ENCODE data around the gene DDX56. TPM values are rescaled to one million over a fixed set of nuclear protein-coding genes. Genes with fewer than 3 reads are reported as not detected.
"Not testable (repeated sequence)": the region's sequence is repeated elsewhere in the genome, so short reads cannot be mapped to it uniquely, and the experiment has no call there.

Gene DDX56
- total RNA-seq, 1 experiment from 2014 or later = 119 TPM

DNA sequence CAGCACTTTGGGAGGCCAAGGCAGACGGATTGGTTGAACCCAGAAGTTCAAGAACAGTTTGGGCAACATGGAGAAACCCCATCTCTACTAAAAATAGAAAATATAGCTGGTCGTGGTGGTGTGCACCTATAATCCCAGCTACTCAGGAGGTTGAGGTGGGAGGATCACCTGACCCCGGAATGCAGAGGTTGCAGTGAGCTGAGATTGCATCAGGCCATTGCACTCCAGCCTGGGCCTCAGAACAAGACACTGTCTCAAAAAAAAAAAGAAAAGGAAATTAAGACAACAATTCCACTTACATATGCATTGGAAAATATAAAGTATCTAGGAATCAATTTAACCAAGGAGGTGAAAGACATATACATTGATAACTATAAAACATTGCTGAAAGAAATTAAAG is 25.5 kb upstream of the DDX56 start:
- H3K9me2 ChIP-seq (replicated peaks; ENCODE audit: low read length) = no peaks in the 10 kb centered on the region
- H2AFZ ChIP-seq (ENCODE audit: low read length) = no peak overlapping the region
- H3F3A ChIP-seq (ENCODE audit: low read length, unreplicated experiment) = no peaks in the 10 kb centered on the region
- H3K79me2 ChIP-seq (ENCODE audit: low read length) = no peaks in the 10 kb centered on the region
- H3K4me1 ChIP-seq (ENCODE audit: insufficient read depth, low read length) = no peaks in the 10 kb centered on the region; the same call in 1 of the 2 replicates
- H3K4me2 ChIP-seq (ENCODE audit: low read length) = no peak overlapping the region
- H3K36me3 ChIP-seq (ENCODE audit: low read depth, low read length) = no peaks in the 10 kb centered on the region
- intact Hi-C loops (cut with micrococcal nuclease) = no loop called here
- H3K9me3 ChIP-seq (ENCODE audit: low read length) = no peaks in the 10 kb centered on the region
- CTCF ChIA-PET = no interaction called here
- DNase-seq = no peak
- TF ChIP-seq EZH2phosphoT487 (IDR thresholded peaks at IDR 0.05; ENCODE audit: borderline replicate concordance, low read length) (no peak), EZH2 (IDR thresholded peaks at IDR 0.05; ENCODE audit: low read length, unreplicated experiment) (no peak)
- TF ChIP-seq, protein P1, sequence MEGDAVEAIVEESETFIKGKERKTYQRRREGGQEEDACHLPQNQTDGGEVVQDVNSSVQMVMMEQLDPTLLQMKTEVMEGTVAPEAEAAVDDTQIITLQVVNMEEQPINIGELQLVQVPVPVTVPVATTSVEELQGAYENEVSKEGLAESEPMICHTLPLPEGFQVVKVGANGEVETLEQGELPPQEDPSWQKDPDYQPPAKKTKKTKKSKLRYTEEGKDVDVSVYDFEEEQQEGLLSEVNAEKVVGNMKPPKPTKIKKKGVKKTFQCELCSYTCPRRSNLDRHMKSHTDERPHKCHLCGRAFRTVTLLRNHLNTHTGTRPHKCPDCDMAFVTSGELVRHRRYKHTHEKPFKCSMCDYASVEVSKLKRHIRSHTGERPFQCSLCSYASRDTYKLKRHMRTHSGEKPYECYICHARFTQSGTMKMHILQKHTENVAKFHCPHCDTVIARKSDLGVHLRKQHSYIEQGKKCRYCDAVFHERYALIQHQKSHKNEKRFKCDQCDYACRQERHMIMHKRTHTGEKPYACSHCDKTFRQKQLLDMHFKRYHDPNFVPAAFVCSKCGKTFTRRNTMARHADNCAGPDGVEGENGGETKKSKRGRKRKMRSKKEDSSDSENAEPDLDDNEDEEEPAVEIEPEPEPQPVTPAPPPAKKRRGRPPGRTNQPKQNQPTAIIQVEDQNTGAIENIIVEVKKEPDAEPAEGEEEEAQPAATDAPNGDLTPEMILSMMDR (conservative IDR thresholded peaks at IDR 0.05; ENCODE audit: low read depth, low read length) = no peak
- POLR2A ChIA-PET (ENCODE audit: unreplicated experiment) = no interaction called here
- no peaks in the 10 kb centered on the region for H4K20me1 ChIP-seq (ENCODE audit: low read length)
- no peak overlapping the region for H3K27ac ChIP-seq (ENCODE audit: low read length)
- H3K4me3 ChIP-seq (ENCODE audit: low read length) = no peak overlapping the region
- no peak for ATAC-seq
- BruUV-seq (replicated peaks) = no TSS peak
- no peaks in the 10 kb centered on the region for H3K27me3 ChIP-seq (ENCODE audit: low read length)
- H3K9ac ChIP-seq (ENCODE audit: low read length) = no peak overlapping the region

DNA sequence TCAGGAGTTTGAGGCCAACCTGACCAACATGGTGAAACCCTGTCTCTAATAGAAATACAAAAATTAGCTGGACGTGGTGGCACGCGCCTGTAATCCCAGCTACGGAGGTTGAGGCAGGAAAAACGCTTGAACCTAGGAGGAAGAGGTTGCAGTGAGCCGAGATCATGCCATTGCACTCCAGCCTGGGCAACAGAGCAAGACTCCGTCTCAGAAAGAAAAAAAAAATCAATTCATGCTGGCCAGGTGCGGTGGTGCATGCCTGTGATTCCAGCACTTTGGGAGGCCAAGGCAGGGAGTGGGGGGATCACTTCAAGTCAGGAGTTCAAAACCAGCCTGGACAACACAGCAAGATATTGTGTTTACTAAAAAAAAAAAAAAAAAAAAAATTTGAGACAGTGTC is 23.5 kb upstream of the DDX56 start:
- POLR2A ChIA-PET (ENCODE audit: unreplicated experiment); H3F3A ChIP-seq (ENCODE audit: low read length, unreplicated experiment); H3K4me2 ChIP-seq (ENCODE audit: low read length); DNase-seq; H3K36me3 ChIP-seq (ENCODE audit: low read depth, low read length); H3K79me2 ChIP-seq (ENCODE audit: low read length); H3K9me3 ChIP-seq (ENCODE audit: low read length); H3K4me1 ChIP-seq (ENCODE audit: insufficient read depth, low read length); ATAC-seq; H4K20me1 ChIP-seq (ENCODE audit: low read length); H3K9me2 ChIP-seq (replicated peaks; ENCODE audit: low read length); H3K9ac ChIP-seq (ENCODE audit: low read length); BruUV-seq (replicated peaks); H3K27ac ChIP-seq (ENCODE audit: low read length); intact Hi-C loops (cut with micrococcal nuclease); H3K27me3 ChIP-seq (ENCODE audit: low read length); CTCF ChIA-PET; H2AFZ ChIP-seq (ENCODE audit: low read length); H3K4me3 ChIP-seq (ENCODE audit: low read length): not testable (repeated sequence)

DNA sequence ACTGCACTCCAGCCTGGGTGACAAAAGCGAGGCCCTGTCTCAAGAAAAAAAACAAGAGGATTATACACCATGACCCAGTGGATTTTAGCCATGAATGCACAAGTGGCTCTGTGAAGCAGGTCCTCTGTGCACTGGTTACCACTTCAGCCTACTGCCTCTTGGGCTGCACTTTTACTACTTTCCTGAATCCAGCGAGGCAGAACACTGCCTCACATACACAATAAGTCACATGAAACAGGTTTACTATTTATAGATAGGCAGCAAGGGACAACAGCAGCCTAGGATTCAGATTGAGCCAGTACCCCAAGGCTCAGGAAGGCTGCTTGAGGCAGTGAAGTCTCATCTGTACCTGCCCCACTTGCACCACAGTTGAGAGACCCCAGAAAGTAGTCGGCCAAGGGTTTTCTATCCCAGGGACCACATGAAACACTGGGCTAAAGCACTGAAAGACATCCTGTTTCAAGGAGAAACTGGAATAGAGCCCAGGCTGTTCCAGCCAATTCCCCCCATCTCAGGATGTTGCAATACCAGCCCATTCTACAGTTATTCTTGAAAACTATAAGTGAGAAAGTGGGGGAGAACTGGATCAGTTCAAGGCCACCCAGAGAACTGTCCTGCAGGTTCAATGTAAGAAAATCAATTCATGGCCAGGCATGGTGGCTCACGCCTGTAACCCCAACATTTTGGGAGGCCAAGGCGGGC is 22.4 kb upstream of the DDX56 start:
- ChIA-PET CTCF (no interaction called here), POLR2A (ENCODE audit: unreplicated experiment) (no interaction called here)
- ATAC-seq (no peak), DNase-seq (no peak)
- no peaks in the 10 kb centered on the region for H3K9me3 ChIP-seq (ENCODE audit: low read length)
- no TSS peak for BruUV-seq (replicated peaks)
- 0 out of 2 replicates have a peak overlapping the region, but pooled peaks have one; percentile 10 for H2AFZ ChIP-seq (ENCODE audit: low read length)
- H3K9me2 ChIP-seq (replicated peaks; ENCODE audit: low read length) = no peaks in the 10 kb centered on the region
- H3K27ac ChIP-seq (ENCODE audit: low read length) = no peak overlapping the region
- H3K9ac ChIP-seq (ENCODE audit: low read length) = no peak overlapping the region
- TF ChIP-seq EZH2phosphoT487 (IDR thresholded peaks at IDR 0.05; ENCODE audit: borderline replicate concordance, low read length) (no peak), EZH2 (IDR thresholded peaks at IDR 0.05; ENCODE audit: low read length, unreplicated experiment) (no peak)
- TF ChIP-seq, protein P1 (conservative IDR thresholded peaks at IDR 0.05; ENCODE audit: low read depth, low read length) = no peak
- H3K36me3 ChIP-seq (ENCODE audit: low read depth, low read length) = no peaks in the 10 kb centered on the region
- no peak overlapping the region for H3K4me2 ChIP-seq (ENCODE audit: low read length)
- no peaks in the 10 kb centered on the region for H3K4me1 ChIP-seq (ENCODE audit: insufficient read depth, low read length)
- intact Hi-C loops (cut with micrococcal nuclease) = no loop called here
- H3K27me3 ChIP-seq (ENCODE audit: low read length) = no peaks in the 10 kb centered on the region
- H3F3A ChIP-seq (ENCODE audit: low read length, unreplicated experiment) = no peaks in the 10 kb centered on the region
- no peaks in the 10 kb centered on the region for H3K79me2 ChIP-seq (ENCODE audit: low read length)
- no peaks in the 10 kb centered on the region for H4K20me1 ChIP-seq (ENCODE audit: low read length)
- no peak overlapping the region for H3K4me3 ChIP-seq (ENCODE audit: low read length)
